Stimulated activated naive CD8-positive, alpha-beta T cell treated with anti-CD3 and anti-CD28 coated beads, Interleukin-15, amount 100 ng/mL, for 72 hours (primary cell): ENCODE measurements around the gene KITLG.
"Not testable (repeated sequence)": the region's sequence is repeated elsewhere in the genome, so short reads cannot be mapped to it uniquely, and the experiment has no call there.

Source experiments
- ATAC-seq: fragments of 150-1000 bp; cut with Tn5 transposase; 2 replicates; pipeline ENCODE4 v1.10.0; 2021; ENCODE audit warnings: mild to moderate bottlenecking, moderate library complexity
- DNase-seq, 2 donors: peaks; one replicate each; pipeline ENCODE4 v3.0.0; 2021 to 2022
- H3K27ac Mint-ChIP-seq, 2 donors: one replicate each; pipeline ENCODE4 v1.8.0; 2022; ENCODE audit warnings: mild to moderate bottlenecking in 2 of 2, mixed read lengths in 2 of 2, moderate library complexity in 2 of 2
- H3K27me3 Mint-ChIP-seq: one replicate; pipeline ENCODE4 v1.8.0; 2022; ENCODE audit warnings: mixed read lengths
- H3K4me1 Mint-ChIP-seq: one replicate; pipeline ENCODE4 v1.8.0; 2022; ENCODE audit warnings: mild to moderate bottlenecking, mixed read lengths
- H3K4me3 Mint-ChIP-seq, 2 donors: one replicate each; pipeline ENCODE4 v1.8.0; 2022; ENCODE audit warnings: mild to moderate bottlenecking in 2 of 2, mixed read lengths in 2 of 2, moderate library complexity in 1 of 2
- H3K9me3 Mint-ChIP-seq, 2 donors: one replicate each; pipeline ENCODE4 v1.8.0; 2022; ENCODE audit warnings: mixed read lengths in 2 of 2

The KITLG gene

DNA sequence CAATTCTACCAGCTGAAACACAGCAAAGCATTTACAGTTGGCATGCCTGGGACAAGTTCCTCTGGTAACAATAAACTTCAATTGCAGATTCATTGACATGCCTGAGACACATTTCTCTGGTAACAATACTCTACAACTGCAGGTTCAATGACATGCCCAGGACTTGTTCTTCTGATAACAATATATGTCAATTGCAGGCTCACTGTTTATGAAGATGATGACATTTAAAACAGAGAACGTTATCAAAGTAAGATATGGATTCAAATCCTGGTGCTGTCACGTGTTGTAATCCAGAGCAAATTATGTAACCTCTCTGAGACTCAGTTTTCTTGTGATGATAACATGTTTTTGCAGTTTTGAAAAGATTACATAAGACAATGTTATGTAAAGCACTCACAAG, 20.5 kb downstream of the KITLG start:
- Mint-ChIP-seq H3K9me3 (peaks cover 0 to 4% of the 10 kb centered on the region in 2 donors), H3K27me3 (no peaks in the 10 kb centered on the region), H3K27ac (no peak overlapping the region), H3K4me1 (no peaks in the 10 kb centered on the region), H3K4me3 (no peak overlapping the region)
- no peak for DNase-seq
- ATAC-seq = no peak

GRCh38 chr12:88559199-88559598, 21.1 kb downstream of the KITLG start:
- Mint-ChIP-seq H3K27ac (no peak overlapping the region), H3K4me1 (no peaks in the 10 kb centered on the region), H3K27me3 (no peaks in the 10 kb centered on the region), H3K9me3 (peaks cover 0 to 4% of the 10 kb centered on the region in 2 donors), H3K4me3 (no peak overlapping the region)
- no peak for ATAC-seq
- no peak for DNase-seq

DNA sequence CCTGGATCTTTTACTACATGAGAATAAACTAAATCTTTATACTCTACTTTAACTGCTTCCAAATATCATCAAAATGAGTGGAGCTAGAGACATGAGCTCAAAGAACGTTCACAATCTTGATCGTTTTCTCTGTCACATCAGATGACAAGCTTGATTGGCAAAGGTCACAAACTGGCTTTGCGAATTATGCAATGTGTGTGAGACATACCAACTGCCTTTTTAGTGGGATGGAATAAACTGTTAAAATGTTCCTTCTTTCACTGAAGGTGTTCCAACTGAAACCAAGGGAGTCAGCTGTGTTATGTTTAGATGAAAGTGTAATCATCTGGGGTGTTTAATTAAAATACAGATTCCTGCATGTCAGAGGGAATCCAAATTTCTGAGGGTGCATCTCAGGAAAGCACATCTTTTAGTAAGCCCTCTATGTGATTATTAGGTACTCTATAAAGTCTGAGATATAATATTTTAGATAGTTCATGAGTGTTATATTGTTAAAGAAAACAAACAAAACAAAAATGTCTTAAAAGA, 21.9 kb downstream of the KITLG start:
- Mint-ChIP-seq H3K9me3 (peaks cover 0 to 4% of the 10 kb centered on the region in 2 donors), H3K27ac (no peak overlapping the region), H3K4me1 (no peaks in the 10 kb centered on the region), H3K4me3 (no peak overlapping the region), H3K27me3 (no peaks in the 10 kb centered on the region)
- ATAC-seq (no peak), DNase-seq (no peak)

GRCh38 chr12:88556213-88556774, 24.0 kb downstream of the KITLG start:
- no peak overlapping the region for H3K4me3 Mint-ChIP-seq
- peaks cover 0 to 4% of the 10 kb centered on the region in 2 donors for H3K9me3 Mint-ChIP-seq
- H3K27me3 Mint-ChIP-seq = no peaks in the 10 kb centered on the region
- H3K4me1 Mint-ChIP-seq = no peaks in the 10 kb centered on the region
- no peak for DNase-seq
- no peak overlapping the region for H3K27ac Mint-ChIP-seq
- no peak for ATAC-seq

- Mint-ChIP-seq H3K9me3 (peaks cover 0 to 4% of the 10 kb centered on the region in 2 donors), H3K27me3 (no peaks in the 10 kb centered on the region), H3K27ac (no peak overlapping the region), H3K4me1 (no peaks in the 10 kb centered on the region), H3K4me3 (no peak overlapping the region)
- no peak for DNase-seq
- no peak for ATAC-seq
Measured at GRCh38 chr12:88553941-88554658, 26.2 kb downstream of the KITLG start.

GRCh38 chr12:88552610-88553079, 27.6 kb downstream of the KITLG start:
- no peaks in the 10 kb centered on the region for H3K27me3 Mint-ChIP-seq
- H3K4me3 Mint-ChIP-seq = no peak overlapping the region
- H3K9me3 Mint-ChIP-seq = peaks cover 0 to 4% of the 10 kb centered on the region in 2 donors
- DNase-seq (no peak), ATAC-seq (no peak)
- no peaks in the 10 kb centered on the region for H3K4me1 Mint-ChIP-seq
- H3K27ac Mint-ChIP-seq = no peak overlapping the region

DNA sequence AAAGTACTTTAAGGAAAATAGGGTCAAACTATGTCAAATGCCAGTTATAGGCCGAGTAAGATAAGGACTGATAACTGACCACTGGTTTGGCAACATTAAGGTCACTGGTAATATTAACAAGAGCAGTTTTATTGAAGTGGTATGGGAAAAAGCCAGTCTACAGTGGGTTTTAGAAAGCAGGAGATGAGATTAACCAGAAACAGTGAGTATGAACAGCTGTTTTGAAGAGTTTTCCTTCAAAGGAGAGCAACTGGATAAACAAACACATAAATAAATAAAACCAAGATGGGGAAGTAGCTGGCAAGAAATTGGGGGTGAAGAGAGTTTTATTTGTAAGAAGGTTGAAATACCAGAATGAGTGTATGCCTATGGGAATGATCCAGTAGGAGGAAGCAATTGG, 30.3 kb downstream of the KITLG start:
- Mint-ChIP-seq H3K9me3 (no peaks in the 10 kb centered on the region), H3K4me3 (no peak overlapping the region), H3K4me1 (no peaks in the 10 kb centered on the region), H3K27ac (no peak overlapping the region), H3K27me3 (no peaks in the 10 kb centered on the region)
- DNase-seq (no peak), ATAC-seq (no peak)

GRCh38 chr12:88547949-88548348, 32.3 kb downstream of the KITLG start:
- not testable (repeated sequence) for DNase-seq, H3K27me3 Mint-ChIP-seq, H3K27ac Mint-ChIP-seq, H3K4me3 Mint-ChIP-seq, H3K9me3 Mint-ChIP-seq, H3K4me1 Mint-ChIP-seq, ATAC-seq

- H3K9me3 Mint-ChIP-seq = peaks cover 0 to 7% of the 10 kb centered on the region in 2 donors
- no peak overlapping the region for H3K4me3 Mint-ChIP-seq
- H3K4me1 Mint-ChIP-seq = no peaks in the 10 kb centered on the region
- ATAC-seq (no peak), DNase-seq (no peak)
- no peaks in the 10 kb centered on the region for H3K27me3 Mint-ChIP-seq
- peak overlapping the region in 1 of 2 donors; percentile 61 for H3K27ac Mint-ChIP-seq
Measured at GRCh38 chr12:88546853-88547252, 33.4 kb downstream of the KITLG start.

- ATAC-seq (no peak), DNase-seq (no peak)
- Mint-ChIP-seq H3K27me3 (no peaks in the 10 kb centered on the region), H3K4me1 (no peaks in the 10 kb centered on the region), H3K27ac (no peak overlapping the region), H3K4me3 (no peak overlapping the region), H3K9me3 (peaks cover 0 to 7% of the 10 kb centered on the region in 2 donors)
Measured at GRCh38 chr12:88546226-88546625, 34.0 kb downstream of the KITLG start.

GRCh38 chr12:88544991-88545980, 35.0 kb downstream of the KITLG start:
- Mint-ChIP-seq H3K4me3 (no peak overlapping the region), H3K27me3 (no peaks in the 10 kb centered on the region), H3K9me3 (peaks cover 0 to 7% of the 10 kb centered on the region in 2 donors), H3K4me1 (no peaks in the 10 kb centered on the region), H3K27ac (no peak overlapping the region)
- DNase-seq (no peak), ATAC-seq (no peak)

GRCh38 chr12:88539893-88540292, 40.4 kb downstream of the KITLG start:
- ATAC-seq = no peak
- H3K4me3 Mint-ChIP-seq = no peak overlapping the region
- no peaks in the 10 kb centered on the region for H3K4me1 Mint-ChIP-seq
- no peak overlapping the region for H3K27ac Mint-ChIP-seq
- no peak for DNase-seq
- peaks cover 5 to 19% of the 10 kb centered on the region in 2 donors for H3K9me3 Mint-ChIP-seq
- no peaks in the 10 kb centered on the region for H3K27me3 Mint-ChIP-seq

- ATAC-seq = no peak
- no peaks in the 10 kb centered on the region for H3K4me1 Mint-ChIP-seq
- no peaks in the 10 kb centered on the region for H3K27me3 Mint-ChIP-seq
- DNase-seq = no peak
- no peak overlapping the region for H3K4me3 Mint-ChIP-seq
- no peak overlapping the region for H3K27ac Mint-ChIP-seq
- H3K9me3 Mint-ChIP-seq = peaks cover 5 to 17% of the 10 kb centered on the region in 2 donors
Measured at GRCh38 chr12:88538697-88539096, 41.6 kb downstream of the KITLG start.

GRCh38 chr12:88538250-88538649, 42.0 kb downstream of the KITLG start:
- DNase-seq (no peak), ATAC-seq (no peak)
- H3K9me3 Mint-ChIP-seq = peaks cover 5 to 13% of the 10 kb centered on the region in 2 donors
- no peak overlapping the region for H3K27ac Mint-ChIP-seq
- H3K4me1 Mint-ChIP-seq = no peaks in the 10 kb centered on the region
- no peaks in the 10 kb centered on the region for H3K27me3 Mint-ChIP-seq
- H3K4me3 Mint-ChIP-seq = no peak overlapping the region

GRCh38 chr12:88530868-88531267, 49.4 kb downstream of the KITLG start:
- Mint-ChIP-seq H3K9me3 (peaks cover 2 to 3% of the 10 kb centered on the region in 2 donors), H3K4me1 (no peaks in the 10 kb centered on the region), H3K27ac (no peak overlapping the region), H3K4me3 (no peak overlapping the region), H3K27me3 (no peaks in the 10 kb centered on the region)
- ATAC-seq = no peak
- no peak for DNase-seq
